ENCODE results near the gene GAS1.
A peak's percentile ranks its signal among the peaks of the same experiment; 100 is the strongest.

The GAS1 gene

GRCh38 chr9:86947146-86948073, at the start of gene GAS1:
Gene GAS1 (minus strand): TSS chr9:86947506. CDS start chr9:86946779, 727 bp downstream.
- peak; percentile 95 for DNase-seq (ENCODE audit: low read depth)

GRCh38 chr9:86994231-86994630, 46.9 kb upstream of the GAS1 start:
- no peak for DNase-seq (ENCODE audit: low read depth)

GRCh38 chr9:86993830-86994229, 46.5 kb upstream of the GAS1 start:
- DNase-seq (ENCODE audit: low read depth) = no peak

- DNase-seq (ENCODE audit: low read depth) = no peak
Measured at GRCh38 chr9:86991077-86991476, 43.8 kb upstream of the GAS1 start.

- no peak for DNase-seq (ENCODE audit: low read depth)
Measured at GRCh38 chr9:86990290-86990689, 43.0 kb upstream of the GAS1 start.

GRCh38 chr9:86987900-86988299, 40.6 kb upstream of the GAS1 start:
- no peak for DNase-seq (ENCODE audit: low read depth)

- DNase-seq (ENCODE audit: low read depth) = no peak
Measured at GRCh38 chr9:86985132-86985647, 37.9 kb upstream of the GAS1 start.

GRCh38 chr9:86983620-86984259, 36.4 kb upstream of the GAS1 start:
- peak; percentile 87 for DNase-seq (ENCODE audit: low read depth)

- DNase-seq (ENCODE audit: low read depth) = no peak
Measured at GRCh38 chr9:86983249-86983619, 35.9 kb upstream of the GAS1 start.

GRCh38 chr9:86980802-86981201, 33.5 kb upstream of the GAS1 start:
- DNase-seq (ENCODE audit: low read depth) = no peak

- DNase-seq (ENCODE audit: low read depth) = no peak
Measured at GRCh38 chr9:86979657-86980056, 32.4 kb upstream of the GAS1 start.

GRCh38 chr9:86978922-86979474, 31.7 kb upstream of the GAS1 start:
- DNase-seq (ENCODE audit: low read depth) = no peak

- DNase-seq (ENCODE audit: low read depth) = no peak
Measured at GRCh38 chr9:86978413-86978812, 31.1 kb upstream of the GAS1 start.

GRCh38 chr9:86977205-86977835, 30.0 kb upstream of the GAS1 start:
- no peak for DNase-seq (ENCODE audit: low read depth)

- no peak for DNase-seq (ENCODE audit: low read depth)
Measured at GRCh38 chr9:86975606-86976005, 28.3 kb upstream of the GAS1 start.

- no peak for DNase-seq (ENCODE audit: low read depth)
Measured at GRCh38 chr9:86975036-86975435, 27.7 kb upstream of the GAS1 start.

GRCh38 chr9:86974421-86974820, 27.1 kb upstream of the GAS1 start:
- DNase-seq (ENCODE audit: low read depth) = no peak

- DNase-seq (ENCODE audit: low read depth) = no peak
Measured at GRCh38 chr9:86971742-86972141, 24.4 kb upstream of the GAS1 start.

- peak; percentile 60 for DNase-seq (ENCODE audit: low read depth)
Measured at GRCh38 chr9:86968258-86968920, 21.1 kb upstream of the GAS1 start.

- DNase-seq (ENCODE audit: low read depth) = no peak
Measured at GRCh38 chr9:86966852-86967511, 19.7 kb upstream of the GAS1 start.

All from stromal cell of bone marrow (primary cell).